ENCODE measurements around the gene RBM33.

The RBM33 gene

DNA sequence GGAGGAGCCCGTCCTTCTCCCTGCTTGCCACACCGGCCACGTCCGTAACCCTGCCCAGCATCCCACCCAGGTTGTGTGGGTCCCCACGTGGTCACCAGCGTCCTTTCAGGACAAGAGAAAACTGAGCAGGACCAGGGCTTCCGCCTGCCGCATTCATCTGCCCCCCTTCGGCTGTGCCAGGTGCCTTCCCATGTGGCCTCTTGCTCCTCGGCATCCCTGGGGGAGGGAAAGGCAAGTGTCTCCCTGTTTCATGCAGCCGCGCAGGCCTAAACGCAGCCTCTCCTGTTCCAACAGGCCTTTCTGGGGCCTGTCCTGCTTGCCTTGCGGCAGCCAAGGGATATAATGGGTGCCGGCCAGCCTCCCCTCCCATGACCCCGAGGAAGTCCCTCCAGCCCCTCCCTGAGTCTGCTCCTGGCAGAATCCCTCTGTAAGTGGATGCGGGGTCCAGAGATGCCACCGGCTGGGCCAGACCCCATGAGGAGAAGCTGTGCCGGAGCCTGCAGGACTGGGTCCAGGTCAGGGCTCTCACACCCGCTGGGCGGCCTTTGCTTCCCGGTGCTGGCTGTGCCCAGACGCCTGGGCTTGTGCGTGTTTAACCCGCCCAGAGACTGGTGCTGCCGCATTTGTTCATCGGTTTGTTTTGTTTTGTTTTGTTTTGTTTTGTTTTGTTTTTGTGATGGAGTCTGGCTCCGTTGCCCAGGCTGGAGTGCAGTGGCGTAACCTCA, 144.7 kb downstream of the RBM33 start:
- ChIA-PET CTCF (no interaction called here), POLR2A (no interaction called here)
- no peak for DNase-seq (ENCODE audit: extremely low spot score)
- TF ChIP-seq LEF1 (IDR thresholded peaks at IDR 0.05; ENCODE audit: borderline replicate concordance) (no peak), FOXK2 (IDR thresholded peaks at IDR 0.05) (no peak), SP1 (IDR thresholded peaks at IDR 0.05) (no peak), CTBP1 (IDR thresholded peaks at IDR 0.05; ENCODE audit: borderline replicate concordance) (no peak), HDGF (IDR thresholded peaks at IDR 0.05; ENCODE audit: borderline replicate concordance) (no peak), SUZ12 (IDR thresholded peaks at IDR 0.05) (no peak), NFRKB (IDR thresholded peaks at IDR 0.05) (no peak), PKNOX1 (IDR thresholded peaks at IDR 0.05) (no peak), ZNF384 (IDR thresholded peaks at IDR 0.05) (no peak), FOXA1 (IDR thresholded peaks at IDR 0.05) (no peak)

- TF ChIP-seq ARNT (IDR thresholded peaks at IDR 0.05) (no peak), CTBP1 (IDR thresholded peaks at IDR 0.05; ENCODE audit: borderline replicate concordance) (no peak), ZNF384 (IDR thresholded peaks at IDR 0.05) (no peak), TARDBP (IDR thresholded peaks at IDR 0.05) (no peak), NFRKB (IDR thresholded peaks at IDR 0.05) (no peak), FOXK2 (IDR thresholded peaks at IDR 0.05) (no peak), PKNOX1 (IDR thresholded peaks at IDR 0.05) (no peak), FOXM1 (IDR thresholded peaks at IDR 0.05; ENCODE audit: borderline replicate concordance) (no peak), ELF4 (IDR thresholded peaks at IDR 0.05) (no peak), LEF1 (IDR thresholded peaks at IDR 0.05; ENCODE audit: borderline replicate concordance) (no peak), FOXA1 (IDR thresholded peaks at IDR 0.05) (no peak)
- no peak for DNase-seq (ENCODE audit: extremely low spot score)
- ChIA-PET CTCF (no interaction called here), POLR2A (interaction anchor here (0.6 kb wide), 1 partner anchor 10 kb away, joined by 3 read pairs; no protein-coding TSS in a partner anchor)
Measured at GRCh38 chr7:155790666-155791065, 146.2 kb downstream of the RBM33 start.

DNA sequence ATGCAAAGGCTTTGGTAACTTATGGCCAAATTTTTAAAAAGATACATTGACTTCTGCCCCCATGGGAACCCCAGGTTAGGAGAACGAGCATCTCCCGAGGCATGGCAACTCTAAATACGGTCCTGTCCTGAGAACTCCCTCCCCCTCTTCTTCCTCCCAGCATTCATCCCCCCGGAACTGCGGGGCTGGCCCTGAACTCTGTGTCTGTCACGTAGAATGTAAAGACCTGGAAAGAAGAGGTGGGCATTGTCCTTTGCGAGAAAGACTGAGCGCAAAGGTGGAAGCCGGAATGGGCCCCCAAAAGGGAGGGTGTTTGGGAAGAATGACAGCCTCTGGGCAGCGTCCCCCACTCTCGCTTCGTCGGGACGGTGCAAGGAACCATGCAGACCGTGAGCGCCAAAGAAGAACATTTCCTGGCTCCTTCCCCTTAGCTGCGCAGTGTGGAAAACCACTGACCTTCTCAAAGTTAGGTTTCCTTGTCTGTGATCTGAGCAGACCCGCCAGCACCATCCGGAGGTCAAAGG, 146.8 kb downstream of the RBM33 start:
- no peak for DNase-seq (ENCODE audit: extremely low spot score)
- no peak for TF ChIP-seq NFRKB (IDR thresholded peaks at IDR 0.05)
- TF ChIP-seq ZNF384 (IDR thresholded peaks at IDR 0.05): no peak
- no peak for TF ChIP-seq L3MBTL2 (conservative IDR thresholded peaks at IDR 0.05)
- no peak for TF ChIP-seq FOXK2 (IDR thresholded peaks at IDR 0.05)
- TF ChIP-seq ARNT (IDR thresholded peaks at IDR 0.05): no peak
- TF ChIP-seq FOXM1 (IDR thresholded peaks at IDR 0.05; ENCODE audit: borderline replicate concordance): no peak
- TF ChIP-seq PKNOX1 (IDR thresholded peaks at IDR 0.05): no peak
- no peak for TF ChIP-seq HDGF (IDR thresholded peaks at IDR 0.05; ENCODE audit: borderline replicate concordance)
- no peak for TF ChIP-seq FOXA1 (IDR thresholded peaks at IDR 0.05)
- no peak for TF ChIP-seq TARDBP (IDR thresholded peaks at IDR 0.05)
- no peak for TF ChIP-seq CTBP1 (IDR thresholded peaks at IDR 0.05; ENCODE audit: borderline replicate concordance)
- POLR2A ChIA-PET: no interaction called here
- CTCF ChIA-PET: no interaction called here

- DNase-seq (ENCODE audit: extremely low spot score): no peak
- CTCF ChIA-PET: no interaction called here
- TF ChIP-seq FOXK2 (IDR thresholded peaks at IDR 0.05) (no peak), NFRKB (IDR thresholded peaks at IDR 0.05) (no peak), SUZ12 (IDR thresholded peaks at IDR 0.05) (no peak), L3MBTL2 (conservative IDR thresholded peaks at IDR 0.05) (no peak), HDGF (IDR thresholded peaks at IDR 0.05; ENCODE audit: borderline replicate concordance) (no peak)
- POLR2A ChIA-PET: no interaction called here
Measured at GRCh38 chr7:155791836-155792235, 147.4 kb downstream of the RBM33 start.

- DNase-seq (ENCODE audit: extremely low spot score): no peak
- TF ChIP-seq NFRKB (IDR thresholded peaks at IDR 0.05): no peak
- no peak for TF ChIP-seq ELF4 (IDR thresholded peaks at IDR 0.05)
- no peak for TF ChIP-seq PKNOX1 (IDR thresholded peaks at IDR 0.05)
- no peak for TF ChIP-seq BHLHE40 (IDR thresholded peaks at IDR 0.05; ENCODE audit: borderline replicate concordance)
- no peak for TF ChIP-seq SUZ12 (IDR thresholded peaks at IDR 0.05)
- no peak for TF ChIP-seq FOXM1 (IDR thresholded peaks at IDR 0.05; ENCODE audit: borderline replicate concordance)
- TF ChIP-seq TARDBP (IDR thresholded peaks at IDR 0.05): no peak
- TF ChIP-seq CTBP1 (IDR thresholded peaks at IDR 0.05; ENCODE audit: borderline replicate concordance): no peak
- TF ChIP-seq LEF1 (IDR thresholded peaks at IDR 0.05; ENCODE audit: borderline replicate concordance): no peak
- no peak for TF ChIP-seq L3MBTL2 (conservative IDR thresholded peaks at IDR 0.05)
- no peak for TF ChIP-seq ARNT (IDR thresholded peaks at IDR 0.05)
- no peak for TF ChIP-seq SP1 (IDR thresholded peaks at IDR 0.05)
- no peak for TF ChIP-seq FOXK2 (IDR thresholded peaks at IDR 0.05)
- TF ChIP-seq ZNF384 (IDR thresholded peaks at IDR 0.05): no peak
- no peak for TF ChIP-seq FOXA1 (IDR thresholded peaks at IDR 0.05)
- TF ChIP-seq HDGF (IDR thresholded peaks at IDR 0.05; ENCODE audit: borderline replicate concordance): no peak
- POLR2A ChIA-PET: no interaction called here
- CTCF ChIA-PET: no interaction called here
Measured at GRCh38 chr7:155792315-155792960, 148.0 kb downstream of the RBM33 start.
